ENCODE results near the gene PIANP. TPM values are rescaled to one million over a fixed set of nuclear protein-coding genes. Genes with fewer than 3 reads are reported as not detected.

PIANP gene
- total RNA-seq, 1 experiment from 2014 or later = not detected

GRCh38 chr12:6693832-6694355 lies 6.7 kb downstream of the PIANP start:
- no peaks in the 10 kb centered on the region for H4K20me1 ChIP-seq (ENCODE audit: insufficient read depth)
- no peaks in the 10 kb centered on the region for H3K9me2 ChIP-seq (ENCODE audit: insufficient read depth)
- TF ChIP-seq EZH2 (IDR thresholded peaks at IDR 0.05; ENCODE audit: low read depth) (no peak), CTCF (conservative IDR thresholded peaks at IDR 0.05) (no peak)
- peaks cover 8% of the 10 kb centered on the region; the same call in 1 of the 2 replicates for H3K4me1 ChIP-seq (replicated peaks; ENCODE audit: insufficient read depth)
- H3F3A ChIP-seq (ENCODE audit: insufficient read depth, low read depth) = peaks cover 13% of the 10 kb centered on the region; the same call in 1 of the 2 replicates
- CTCF ChIA-PET = interaction anchor here (0.7 kb wide), 1 partner anchor 86 kb away, joined by 6 read pairs; no protein-coding TSS in a partner anchor
- H3K79me2 ChIP-seq (ENCODE audit: low read depth) = peaks cover 19% of the 10 kb centered on the region
- no peak overlapping the region for H2AFZ ChIP-seq
- no peaks in the 10 kb centered on the region for H3K36me3 ChIP-seq (ENCODE audit: low read depth)
- intact Hi-C loops (cut with micrococcal nuclease; ENCODE audit: unreplicated experiment) = loop anchor here (10.0 kb wide), 1 partner anchor 709 kb away; no protein-coding TSS in a partner anchor
- no peak for DNase-seq
- H3K4me2 ChIP-seq = no peak overlapping the region
- BruUV-seq (replicated peaks) = no TSS peak
- H3K27me3 ChIP-seq (ENCODE audit: insufficient read depth, low read depth) = peaks cover 15% of the 10 kb centered on the region
- H3K27ac ChIP-seq = no peak overlapping the region
- H3K9me3 ChIP-seq (ENCODE audit: insufficient read depth, low read depth) = no peaks in the 10 kb centered on the region
- no peak overlapping the region for H3K4me3 ChIP-seq
- POLR2A ChIA-PET (ENCODE audit: unreplicated experiment) = no interaction called here

- Histone ChIP-seq H3K79me2 (ENCODE audit: low read depth) (peaks cover 29% of the 10 kb centered on the region), H3F3A (ENCODE audit: insufficient read depth, low read depth) (peaks cover 20% of the 10 kb centered on the region), H3K27me3 (ENCODE audit: insufficient read depth, low read depth) (peaks cover 4% of the 10 kb centered on the region; the same call in 1 of the 2 replicates), H3K4me3 (no peak overlapping the region), H3K4me1 (replicated peaks; ENCODE audit: insufficient read depth) (peaks cover 11% of the 10 kb centered on the region), H3K9me2 (ENCODE audit: insufficient read depth) (no peaks in the 10 kb centered on the region), H3K36me3 (ENCODE audit: low read depth) (no peaks in the 10 kb centered on the region), H3K27ac (no peak overlapping the region), H3K9me3 (ENCODE audit: insufficient read depth, low read depth) (no peaks in the 10 kb centered on the region), H3K4me2 (no peak overlapping the region), H2AFZ (no peak overlapping the region), H4K20me1 (ENCODE audit: insufficient read depth) (no peaks in the 10 kb centered on the region; the same call in 1 of the 2 replicates)
- ChIA-PET POLR2A (ENCODE audit: unreplicated experiment) (interaction anchor here (0.6 kb wide), 1 partner anchor 40 kb away, joined by 4 read pairs; no protein-coding TSS in a partner anchor), CTCF (no interaction called here)
- TF ChIP-seq EZH2 (IDR thresholded peaks at IDR 0.05; ENCODE audit: low read depth) = no peak
- TF ChIP-seq CTCF (conservative IDR thresholded peaks at IDR 0.05) = no peak
- intact Hi-C loops (cut with micrococcal nuclease; ENCODE audit: unreplicated experiment) = loop anchor here (10.0 kb wide), 1 partner anchor 708 kb away; no protein-coding TSS in a partner anchor
- DNase-seq = no peak
- no TSS peak for BruUV-seq (replicated peaks)
These were observed 7.7 kb downstream of the PIANP start for GRCh38 chr12:6692888-6693287.

DNA sequence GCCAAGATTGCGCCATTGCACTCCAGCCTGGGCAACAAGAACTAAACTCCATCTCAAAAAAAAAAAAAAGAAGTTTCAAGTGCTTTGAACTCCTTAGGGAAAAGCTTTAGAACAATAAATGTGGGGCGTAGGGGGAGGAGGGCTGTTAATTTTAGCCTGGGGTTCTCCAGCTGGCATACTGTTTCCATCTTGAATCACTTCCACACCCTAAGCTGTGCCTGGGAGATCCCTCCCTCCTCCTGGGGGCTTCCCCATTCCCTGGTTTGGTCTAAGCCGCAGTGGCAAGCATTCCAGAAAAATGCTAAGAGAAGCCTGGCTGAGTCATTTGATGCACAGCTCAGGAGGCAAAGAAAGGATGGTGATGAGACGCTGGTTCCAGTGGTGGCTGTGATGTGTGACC lies 9.1 kb downstream of the PIANP start:
- H2AFZ ChIP-seq = no peak overlapping the region
- intact Hi-C loops (cut with micrococcal nuclease; ENCODE audit: unreplicated experiment) = loop anchor here (10.0 kb wide), 1 partner anchor 707 kb away; no protein-coding TSS in a partner anchor
- H3K27ac ChIP-seq = no peak overlapping the region
- H3K9me2 ChIP-seq (ENCODE audit: insufficient read depth) = no peaks in the 10 kb centered on the region
- peaks cover 3% of the 10 kb centered on the region for H4K20me1 ChIP-seq (ENCODE audit: insufficient read depth)
- H3K27me3 ChIP-seq (ENCODE audit: insufficient read depth, low read depth) = no peaks in the 10 kb centered on the region
- POLR2A ChIA-PET (ENCODE audit: unreplicated experiment) = no interaction called here
- H3K36me3 ChIP-seq (ENCODE audit: low read depth) = peaks cover 8% of the 10 kb centered on the region; the same call in 1 of the 2 replicates
- H3K4me2 ChIP-seq = peak overlapping the region; percentile 90; the same call in 1 of the 2 replicates
- peaks cover 24% of the 10 kb centered on the region for H3F3A ChIP-seq (ENCODE audit: insufficient read depth, low read depth)
- TF ChIP-seq EZH2 (IDR thresholded peaks at IDR 0.05; ENCODE audit: low read depth) (no peak), CTCF (conservative IDR thresholded peaks at IDR 0.05) (no peak)
- H3K9me3 ChIP-seq (ENCODE audit: insufficient read depth, low read depth) = no peaks in the 10 kb centered on the region
- H3K79me2 ChIP-seq (ENCODE audit: low read depth) = peaks cover 44% of the 10 kb centered on the region
- CTCF ChIA-PET = interaction anchor here (0.6 kb wide), 1 partner anchor 140 kb away, joined by 6 read pairs; no protein-coding TSS in a partner anchor
- H3K4me1 ChIP-seq (replicated peaks; ENCODE audit: insufficient read depth) = peaks cover 26% of the 10 kb centered on the region
- DNase-seq = no peak
- BruUV-seq (replicated peaks) = no TSS peak
- H3K4me3 ChIP-seq = no peak overlapping the region
